ENCODE measurements around the gene GPHN.
A peak's percentile ranks its signal among the peaks of the same experiment; 100 is the strongest.

GPHN gene

GRCh38 chr14:66752109-66752508 is 244.2 kb downstream of the GPHN start:
- H3K4me3 ChIP-seq (ENCODE audit: low read depth, low read length) = no peak overlapping the region

GRCh38 chr14:66758031-66758613 is 250.2 kb downstream of the GPHN start:
- Histone ChIP-seq H3K36me3 (no peaks in the 10 kb centered on the region), H3K27me3 (no peaks in the 10 kb centered on the region), H3K4me1 (no peaks in the 10 kb centered on the region), H3K9me3 (no peaks in the 10 kb centered on the region), H3K4me3 (ENCODE audit: low read depth, low read length) (no peak overlapping the region)
- TF ChIP-seq CTCF (IDR thresholded peaks at IDR 0.05; ENCODE audit: low read depth, low read length) = peak; percentile 41
- no peak for DNase-seq

More at GRCh38 chr14:66752109-66752508, 244.2 kb downstream of the GPHN start:
- Histone ChIP-seq H3K27me3 (no peaks in the 10 kb centered on the region), H3K4me1 (no peaks in the 10 kb centered on the region), H3K9me3 (no peaks in the 10 kb centered on the region), H3K36me3 (no peaks in the 10 kb centered on the region)
- no peak for DNase-seq
- TF ChIP-seq CTCF (IDR thresholded peaks at IDR 0.05; ENCODE audit: low read depth, low read length) = no peak

- no peaks in the 10 kb centered on the region for H3K36me3 ChIP-seq
- H3K27me3 ChIP-seq = no peaks in the 10 kb centered on the region
- no peak for DNase-seq
- H3K4me1 ChIP-seq = no peaks in the 10 kb centered on the region
- no peaks in the 10 kb centered on the region for H3K9me3 ChIP-seq
- no peak overlapping the region for H3K4me3 ChIP-seq (ENCODE audit: low read depth, low read length)
- no peak for TF ChIP-seq CTCF (IDR thresholded peaks at IDR 0.05; ENCODE audit: low read depth, low read length)
Observed at GRCh38 chr14:66772146-66772545, 264.2 kb downstream of the GPHN start.

GRCh38 chr14:66782853-66783252 is 274.9 kb downstream of the GPHN start:
- H3K36me3 ChIP-seq = no peaks in the 10 kb centered on the region
- H3K4me3 ChIP-seq (ENCODE audit: low read depth, low read length) = no peak overlapping the region
- no peaks in the 10 kb centered on the region for H3K27me3 ChIP-seq
- no peaks in the 10 kb centered on the region for H3K9me3 ChIP-seq
- DNase-seq = no peak
- 0 out of 2 replicates have a peak, but pooled peaks have one; percentile 8 for TF ChIP-seq CTCF (IDR thresholded peaks at IDR 0.05; ENCODE audit: low read depth, low read length)
- H3K4me1 ChIP-seq = no peaks in the 10 kb centered on the region

GRCh38 chr14:66790101-66790500 is 282.2 kb downstream of the GPHN start:
- Histone ChIP-seq H3K4me3 (ENCODE audit: low read depth, low read length) (no peak overlapping the region), H3K27me3 (no peaks in the 10 kb centered on the region), H3K9me3 (no peaks in the 10 kb centered on the region), H3K36me3 (no peaks in the 10 kb centered on the region), H3K4me1 (no peaks in the 10 kb centered on the region)
- no peak for DNase-seq
- TF ChIP-seq CTCF (IDR thresholded peaks at IDR 0.05; ENCODE audit: low read depth, low read length) = no peak

GRCh38 chr14:66802962-66803361 is 295.0 kb downstream of the GPHN start:
- Histone ChIP-seq H3K4me3 (ENCODE audit: low read depth, low read length) (no peak overlapping the region), H3K9me3 (peaks cover 9% of the 10 kb centered on the region), H3K36me3 (no peaks in the 10 kb centered on the region), H3K27me3 (no peaks in the 10 kb centered on the region), H3K4me1 (no peaks in the 10 kb centered on the region)
- no peak for TF ChIP-seq CTCF (IDR thresholded peaks at IDR 0.05; ENCODE audit: low read depth, low read length)
- DNase-seq = no peak

All from BE2C (cell line).